WTC11 (cell line): Measurements from ENCODE around the gene TXNIP. TPM values are rescaled to one million over a fixed set of nuclear protein-coding genes. Genes with fewer than 3 reads are reported as not detected.

Experiments
- ATAC-seq: fragments of 200-7000 bp; cut with Tn5 transposase; 2 replicates; pipeline ENCODE4 v1.10.0; 2021; ENCODE audit warnings: mild to moderate bottlenecking, moderate library complexity
- CTCF ChIA-PET: fragments of 300-600 bp; sonication (Branson Sonifier 250); formaldehyde crosslinking; loops from one replicate; lab custom pipeline; 2021; ENCODE audit warnings: antibody characterized with exemption; lab: Charles Lee
- POLR2A ChIA-PET: fragments of 350-600 bp; sonication (Branson Sonifier 250); formaldehyde crosslinking; loops from one replicate; lab custom pipeline; 2021; ENCODE audit warnings: antibody characterized with exemption; lab: Charles Lee
- DNase-seq: peaks from one replicate; pipeline ENCODE4 v3.0.0; 2021; ENCODE audit warnings: low spot score
- H3K27ac Mint-ChIP-seq: 2 replicates; pipeline ENCODE4 v1.8.0; 2021; ENCODE audit warnings: mixed read lengths
- H3K27me3 Mint-ChIP-seq: 2 replicates; pipeline ENCODE4 v1.8.0; 2021; ENCODE audit warnings: low read depth, mild to moderate bottlenecking, moderate library complexity, mixed read lengths
- H3K36me3 Mint-ChIP-seq: 2 replicates; pipeline ENCODE4 v1.8.0; 2021; ENCODE audit warnings: mixed read lengths
- H3K4me1 Mint-ChIP-seq: 2 replicates; pipeline ENCODE4 v1.8.0; 2022; ENCODE audit warnings: mixed read lengths
- H3K4me3 Mint-ChIP-seq: 2 replicates; pipeline ENCODE4 v1.8.0; 2021; ENCODE audit warnings: mild to moderate bottlenecking, moderate library complexity, mixed read lengths
- H3K9me3 Mint-ChIP-seq: 2 replicates; pipeline ENCODE4 v1.8.0; 2021; ENCODE audit warnings: mixed read lengths
- CBFB ChIP-seq: sonication (generic); formaldehyde crosslinking; IDR thresholded peaks from 2 replicates; pipeline ENCODE4 v1.8.1; 2022; ENCODE audit warnings: mild to moderate bottlenecking, low read depth, missing genetic modification reagents
- ESRRA ChIP-seq: sonication (generic); formaldehyde crosslinking; IDR thresholded peaks from 2 replicates; pipeline ENCODE4 v1.8.1; 2022; ENCODE audit warnings: mild to moderate bottlenecking, missing genetic modification reagents, borderline replicate concordance
- GRHL2 ChIP-seq: fragments of 250-450 bp; sonication (Bioruptor Pico); IDR thresholded peaks from 2 replicates; pipeline ENCODE4 v1.8.0; 2022; ENCODE audit warnings: mild to moderate bottlenecking, moderate library complexity; ENCODE audit not compliant: insufficient replicate concordance, severe bottlenecking
- NFATC4 ChIP-seq: fragments of 250-450 bp; sonication (Bioruptor Pico); IDR thresholded peaks from 2 replicates; pipeline ENCODE4 v1.9.0; 2021; ENCODE audit warnings: mild to moderate bottlenecking
- NFE2L1 ChIP-seq: sonication (generic); formaldehyde crosslinking; IDR thresholded peaks from 2 replicates; pipeline ENCODE4 v1.8.1; 2023; ENCODE audit warnings: missing genetic modification reagents
- SOX15 ChIP-seq: fragments of 250-450 bp; sonication (Bioruptor Pico); IDR thresholded peaks from 2 replicates; pipeline ENCODE4 v1.9.0; 2021; ENCODE audit warnings: mild to moderate bottlenecking
- TEAD1 ChIP-seq: sonication (generic); formaldehyde crosslinking; IDR thresholded peaks from 2 replicates; pipeline ENCODE4 v1.8.0; 2022; ENCODE audit warnings: mild to moderate bottlenecking, missing genetic modification reagents
- ZBTB21 ChIP-seq: sonication (generic); formaldehyde crosslinking; IDR thresholded peaks from 2 replicates; pipeline ENCODE4 v1.8.1; 2023; ENCODE audit warnings: mild to moderate bottlenecking, missing genetic modification reagents, borderline replicate concordance
- ZNF121 ChIP-seq: sonication (generic); formaldehyde crosslinking; IDR thresholded peaks from 2 replicates; pipeline ENCODE4 v1.8.0; 2023; ENCODE audit warnings: missing genetic modification reagents
- ZNF219 ChIP-seq: sonication (generic); formaldehyde crosslinking; IDR thresholded peaks from 2 replicates; pipeline ENCODE4 v1.8.0; 2023; ENCODE audit warnings: missing genetic modification reagents, mild to moderate bottlenecking, borderline replicate concordance
- ZNF317 ChIP-seq: sonication (generic); formaldehyde crosslinking; IDR thresholded peaks from 2 replicates; pipeline ENCODE4 v1.8.1; 2023; ENCODE audit warnings: low read depth, mild to moderate bottlenecking, moderate library complexity, missing genetic modification reagents, borderline replicate concordance
- ZNF423 ChIP-seq: fragments of 250-450 bp; sonication (Bioruptor Pico); IDR thresholded peaks from 2 replicates; pipeline ENCODE4 v2.1.2; 2022; ENCODE audit warnings: mild to moderate bottlenecking, moderate library complexity
- ZNF671 ChIP-seq: fragments of 250-450 bp; sonication (Bioruptor Pico); IDR thresholded peaks from 2 replicates; pipeline ENCODE4 v1.8.0; 2021; ENCODE audit warnings: mild to moderate bottlenecking
- total RNA-seq: library from RNA; stranded (reverse); gene quantifications from 3 replicates; pipeline ENCODE4 v1.2.3, GENCODE V29; 2021
- TF ChIP-seq, protein P1 (sequence below): sonication (generic); formaldehyde crosslinking; IDR thresholded peaks from 2 replicates; pipeline ENCODE4 v1.8.0; 2023; ENCODE audit warnings: mild to moderate bottlenecking, missing genetic modification reagents
- TF ChIP-seq, protein P2 (sequence below): sonication (generic); formaldehyde crosslinking; IDR thresholded peaks from 2 replicates; pipeline ENCODE4 v1.8.1; 2022; ENCODE audit warnings: missing genetic modification reagents, borderline replicate concordance
- TF ChIP-seq, protein P3 (sequence below): sonication (generic); formaldehyde crosslinking; IDR thresholded peaks from 2 replicates; pipeline ENCODE4 v1.8.1; 2023; ENCODE audit warnings: mild to moderate bottlenecking, missing genetic modification reagents, moderate library complexity
- TF ChIP-seq, protein P4 (sequence below): fragments of 250-450 bp; sonication (Bioruptor Pico); IDR thresholded peaks from 2 replicates; pipeline ENCODE4 v1.8.0; 2021; ENCODE audit warnings: mild to moderate bottlenecking
- TF ChIP-seq, protein P5 (sequence below): fragments of 250-450 bp; sonication (Bioruptor Pico); conservative IDR thresholded peaks from 2 replicates; pipeline ENCODE4 v1.9.0; 2021; ENCODE audit warnings: mild to moderate bottlenecking
- TF ChIP-seq, protein P6 (sequence below): fragments of 250-450 bp; sonication (Bioruptor Pico); IDR thresholded peaks from 2 replicates; pipeline ENCODE4 v1.9.0; 2021; ENCODE audit warnings: mild to moderate bottlenecking
- TF ChIP-seq, protein P7 (sequence below): sonication (generic); formaldehyde crosslinking; IDR thresholded peaks from 2 replicates; pipeline ENCODE4 v1.8.1; 2022; ENCODE audit warnings: mild to moderate bottlenecking, moderate library complexity, missing genetic modification reagents
- TF ChIP-seq, protein P8 (sequence below): sonication (generic); formaldehyde crosslinking; IDR thresholded peaks from 2 replicates; pipeline ENCODE4 v1.8.1; 2023; ENCODE audit warnings: mild to moderate bottlenecking, missing genetic modification reagents, borderline replicate concordance

TXNIP gene
- total RNA-seq, 1 experiment from 2014 or later, result 56.7 TPM

DNA sequence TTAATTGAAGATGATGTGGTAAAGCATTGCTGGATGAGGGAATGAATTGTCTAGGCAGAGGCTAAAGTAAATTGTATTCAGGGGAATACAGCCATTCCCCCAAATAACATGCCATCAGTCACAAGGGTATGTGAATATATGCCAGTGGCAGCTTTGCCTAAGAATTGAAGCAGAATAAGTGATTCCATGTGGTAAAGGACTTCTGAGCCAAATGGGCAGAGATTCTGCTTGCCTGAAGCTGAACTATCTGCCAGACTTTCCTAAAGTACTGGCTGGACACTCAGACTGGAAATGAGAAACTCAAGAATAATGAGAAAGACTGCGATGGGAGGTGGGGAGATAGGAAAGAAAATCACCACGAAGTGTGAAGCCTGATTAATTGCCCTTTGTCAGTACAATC lies 40.9 kb downstream of the TXNIP start:
- Mint-ChIP-seq H3K9me3 (no peaks in the 10 kb centered on the region), H3K36me3 (no peaks in the 10 kb centered on the region), H3K27me3 (peaks cover 74% of the 10 kb centered on the region), H3K4me3 (no peak overlapping the region), H3K27ac (no peak overlapping the region), H3K4me1 (peaks cover 24% of the 10 kb centered on the region)
- ChIA-PET CTCF (no interaction called here), POLR2A (interaction anchor here (1.4 kb wide), 1 partner anchor 9 kb away, joined by 3 read pairs; the partner anchor contains the start of genes ANKRD34A and POLR3GL)
- ATAC-seq, result no peak
- TF ChIP-seq ZNF317 (no peak), ZNF121 (CRISPR knock-in tag) (no peak), SOX15 (CRISPR knock-in tag) (no peak), ZNF423 (CRISPR knock-in tag) (no peak), CBFB (CRISPR knock-in tag) (no peak), ZNF219 (no peak), GRHL2 (CRISPR knock-in tag) (no peak), NFE2L1 (CRISPR knock-in tag) (no peak), NFATC4 (CRISPR knock-in tag) (no peak), ZBTB21 (CRISPR knock-in tag) (no peak)
- TF ChIP-seq, protein P1, sequence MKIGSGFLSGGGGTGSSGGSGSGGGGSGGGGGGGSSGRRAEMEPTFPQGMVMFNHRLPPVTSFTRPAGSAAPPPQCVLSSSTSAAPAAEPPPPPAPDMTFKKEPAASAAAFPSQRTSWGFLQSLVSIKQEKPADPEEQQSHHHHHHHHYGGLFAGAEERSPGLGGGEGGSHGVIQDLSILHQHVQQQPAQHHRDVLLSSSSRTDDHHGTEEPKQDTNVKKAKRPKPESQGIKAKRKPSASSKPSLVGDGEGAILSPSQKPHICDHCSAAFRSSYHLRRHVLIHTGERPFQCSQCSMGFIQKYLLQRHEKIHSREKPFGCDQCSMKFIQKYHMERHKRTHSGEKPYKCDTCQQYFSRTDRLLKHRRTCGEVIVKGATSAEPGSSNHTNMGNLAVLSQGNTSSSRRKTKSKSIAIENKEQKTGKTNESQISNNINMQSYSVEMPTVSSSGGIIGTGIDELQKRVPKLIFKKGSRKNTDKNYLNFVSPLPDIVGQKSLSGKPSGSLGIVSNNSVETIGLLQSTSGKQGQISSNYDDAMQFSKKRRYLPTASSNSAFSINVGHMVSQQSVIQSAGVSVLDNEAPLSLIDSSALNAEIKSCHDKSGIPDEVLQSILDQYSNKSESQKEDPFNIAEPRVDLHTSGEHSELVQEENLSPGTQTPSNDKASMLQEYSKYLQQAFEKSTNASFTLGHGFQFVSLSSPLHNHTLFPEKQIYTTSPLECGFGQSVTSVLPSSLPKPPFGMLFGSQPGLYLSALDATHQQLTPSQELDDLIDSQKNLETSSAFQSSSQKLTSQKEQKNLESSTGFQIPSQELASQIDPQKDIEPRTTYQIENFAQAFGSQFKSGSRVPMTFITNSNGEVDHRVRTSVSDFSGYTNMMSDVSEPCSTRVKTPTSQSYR (CRISPR knock-in tag), result no peak
- TF ChIP-seq, protein P2, sequence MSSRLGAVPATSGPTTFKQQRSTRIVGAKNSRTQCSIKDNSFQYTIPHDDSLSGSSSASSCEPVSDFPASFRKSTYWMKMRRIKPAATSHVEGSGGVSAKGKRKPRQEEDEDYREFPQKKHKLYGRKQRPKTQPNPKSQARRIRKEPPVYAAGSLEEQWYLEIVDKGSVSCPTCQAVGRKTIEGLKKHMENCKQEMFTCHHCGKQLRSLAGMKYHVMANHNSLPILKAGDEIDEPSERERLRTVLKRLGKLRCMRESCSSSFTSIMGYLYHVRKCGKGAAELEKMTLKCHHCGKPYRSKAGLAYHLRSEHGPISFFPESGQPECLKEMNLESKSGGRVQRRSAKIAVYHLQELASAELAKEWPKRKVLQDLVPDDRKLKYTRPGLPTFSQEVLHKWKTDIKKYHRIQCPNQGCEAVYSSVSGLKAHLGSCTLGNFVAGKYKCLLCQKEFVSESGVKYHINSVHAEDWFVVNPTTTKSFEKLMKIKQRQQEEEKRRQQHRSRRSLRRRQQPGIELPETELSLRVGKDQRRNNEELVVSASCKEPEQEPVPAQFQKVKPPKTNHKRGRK, result no peak
- TF ChIP-seq, protein P3, sequence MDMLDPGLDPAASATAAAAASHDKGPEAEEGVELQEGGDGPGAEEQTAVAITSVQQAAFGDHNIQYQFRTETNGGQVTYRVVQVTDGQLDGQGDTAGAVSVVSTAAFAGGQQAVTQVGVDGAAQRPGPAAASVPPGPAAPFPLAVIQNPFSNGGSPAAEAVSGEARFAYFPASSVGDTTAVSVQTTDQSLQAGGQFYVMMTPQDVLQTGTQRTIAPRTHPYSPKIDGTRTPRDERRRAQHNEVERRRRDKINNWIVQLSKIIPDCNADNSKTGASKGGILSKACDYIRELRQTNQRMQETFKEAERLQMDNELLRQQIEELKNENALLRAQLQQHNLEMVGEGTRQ (CRISPR knock-in tag), result no peak
- TF ChIP-seq, protein P4, sequence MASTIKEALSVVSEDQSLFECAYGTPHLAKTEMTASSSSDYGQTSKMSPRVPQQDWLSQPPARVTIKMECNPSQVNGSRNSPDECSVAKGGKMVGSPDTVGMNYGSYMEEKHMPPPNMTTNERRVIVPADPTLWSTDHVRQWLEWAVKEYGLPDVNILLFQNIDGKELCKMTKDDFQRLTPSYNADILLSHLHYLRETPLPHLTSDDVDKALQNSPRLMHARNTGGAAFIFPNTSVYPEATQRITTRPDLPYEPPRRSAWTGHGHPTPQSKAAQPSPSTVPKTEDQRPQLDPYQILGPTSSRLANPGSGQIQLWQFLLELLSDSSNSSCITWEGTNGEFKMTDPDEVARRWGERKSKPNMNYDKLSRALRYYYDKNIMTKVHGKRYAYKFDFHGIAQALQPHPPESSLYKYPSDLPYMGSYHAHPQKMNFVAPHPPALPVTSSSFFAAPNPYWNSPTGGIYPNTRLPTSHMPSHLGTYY (CRISPR knock-in tag), result no peak
- TF ChIP-seq, protein P5, sequence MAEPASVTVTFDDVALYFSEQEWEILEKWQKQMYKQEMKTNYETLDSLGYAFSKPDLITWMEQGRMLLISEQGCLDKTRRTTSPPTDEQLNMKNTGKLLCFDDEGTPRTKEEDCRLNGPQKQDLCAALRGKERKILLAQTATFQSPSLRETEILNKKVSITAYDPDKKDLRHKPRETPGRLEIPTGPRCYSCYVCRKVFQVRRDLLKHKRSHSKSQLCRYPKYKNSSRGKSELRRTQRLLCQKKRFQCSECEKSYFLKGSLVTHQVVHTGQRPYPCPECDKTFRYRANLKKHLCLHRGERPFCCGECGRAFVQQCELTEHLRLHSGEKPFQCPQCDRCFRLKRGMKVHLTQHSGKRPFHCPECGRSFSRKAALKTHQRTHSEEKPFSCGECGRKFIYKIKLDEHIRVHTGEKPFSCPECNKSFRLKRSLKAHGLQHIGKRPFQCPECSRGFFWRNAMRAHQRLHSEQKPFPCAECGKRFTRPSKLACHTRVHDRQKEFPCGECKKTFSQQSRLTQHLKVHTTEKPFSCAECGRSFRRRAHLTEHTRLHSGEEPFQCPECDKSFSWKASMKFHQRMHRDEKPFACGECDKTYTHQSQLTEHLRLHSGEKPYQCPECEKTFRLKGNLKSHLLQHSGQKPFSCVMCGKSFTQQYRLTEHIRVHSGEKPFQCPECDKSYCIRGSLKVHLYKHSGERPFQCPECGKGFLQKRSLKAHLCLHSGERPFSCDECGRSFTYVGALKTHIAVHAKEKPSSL (CRISPR knock-in tag), result no peak
- DNase-seq, result no peak

DNA sequence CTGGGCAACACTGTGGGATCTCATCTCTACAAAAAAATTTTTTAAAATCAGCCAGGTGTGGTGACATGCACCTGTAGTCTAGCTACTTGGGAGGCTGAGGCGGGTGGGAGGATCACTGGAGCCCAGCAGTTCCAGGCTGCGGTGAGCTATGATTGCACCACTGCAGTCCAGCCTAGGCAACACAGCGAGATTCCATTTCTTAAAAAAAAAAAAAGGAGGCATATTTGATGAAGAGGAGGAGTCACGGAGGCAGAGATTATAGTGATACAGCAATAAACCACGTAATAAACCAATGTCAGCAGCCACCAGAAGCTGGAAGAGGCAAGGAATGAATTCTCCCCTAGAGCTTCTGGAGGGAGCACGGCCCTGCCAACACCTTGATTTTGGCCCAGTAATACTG lies 42.5 kb downstream of the TXNIP start:
- Mint-ChIP-seq H3K4me3 (no peak overlapping the region), H3K4me1 (peaks cover 15% of the 10 kb centered on the region), H3K27ac (no peak overlapping the region), H3K9me3 (no peaks in the 10 kb centered on the region), H3K27me3 (peaks cover 58% of the 10 kb centered on the region), H3K36me3 (no peaks in the 10 kb centered on the region)
- ATAC-seq, result no peak
- ChIA-PET POLR2A (interaction anchor here (1.4 kb wide), 1 partner anchor 11 kb away, joined by 3 read pairs; the partner anchor contains the start of genes ANKRD34A and POLR3GL), CTCF (interaction anchor here (0.8 to 2.1 kb wide), 2 partner anchors 54 to 62 kb away, joined by 3 to 5 read pairs; no protein-coding TSS in a partner anchor)
- no peak for DNase-seq
- TF ChIP-seq ZNF671 (CRISPR knock-in tag) (no peak), NFE2L1 (CRISPR knock-in tag) (no peak), TEAD1 (CRISPR knock-in tag) (no peak), ESRRA (no peak), SOX15 (CRISPR knock-in tag) (no peak)
- TF ChIP-seq, protein P6, sequence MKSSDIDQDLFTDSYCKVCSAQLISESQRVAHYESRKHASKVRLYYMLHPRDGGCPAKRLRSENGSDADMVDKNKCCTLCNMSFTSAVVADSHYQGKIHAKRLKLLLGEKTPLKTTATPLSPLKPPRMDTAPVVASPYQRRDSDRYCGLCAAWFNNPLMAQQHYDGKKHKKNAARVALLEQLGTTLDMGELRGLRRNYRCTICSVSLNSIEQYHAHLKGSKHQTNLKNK (CRISPR knock-in tag), result no peak
- TF ChIP-seq, protein P7, sequence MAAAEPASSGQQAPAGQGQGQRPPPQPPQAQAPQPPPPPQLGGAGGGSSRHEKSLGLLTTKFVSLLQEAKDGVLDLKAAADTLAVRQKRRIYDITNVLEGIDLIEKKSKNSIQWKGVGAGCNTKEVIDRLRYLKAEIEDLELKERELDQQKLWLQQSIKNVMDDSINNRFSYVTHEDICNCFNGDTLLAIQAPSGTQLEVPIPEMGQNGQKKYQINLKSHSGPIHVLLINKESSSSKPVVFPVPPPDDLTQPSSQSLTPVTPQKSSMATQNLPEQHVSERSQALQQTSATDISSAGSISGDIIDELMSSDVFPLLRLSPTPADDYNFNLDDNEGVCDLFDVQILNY, result no peak
- TF ChIP-seq, protein P8, sequence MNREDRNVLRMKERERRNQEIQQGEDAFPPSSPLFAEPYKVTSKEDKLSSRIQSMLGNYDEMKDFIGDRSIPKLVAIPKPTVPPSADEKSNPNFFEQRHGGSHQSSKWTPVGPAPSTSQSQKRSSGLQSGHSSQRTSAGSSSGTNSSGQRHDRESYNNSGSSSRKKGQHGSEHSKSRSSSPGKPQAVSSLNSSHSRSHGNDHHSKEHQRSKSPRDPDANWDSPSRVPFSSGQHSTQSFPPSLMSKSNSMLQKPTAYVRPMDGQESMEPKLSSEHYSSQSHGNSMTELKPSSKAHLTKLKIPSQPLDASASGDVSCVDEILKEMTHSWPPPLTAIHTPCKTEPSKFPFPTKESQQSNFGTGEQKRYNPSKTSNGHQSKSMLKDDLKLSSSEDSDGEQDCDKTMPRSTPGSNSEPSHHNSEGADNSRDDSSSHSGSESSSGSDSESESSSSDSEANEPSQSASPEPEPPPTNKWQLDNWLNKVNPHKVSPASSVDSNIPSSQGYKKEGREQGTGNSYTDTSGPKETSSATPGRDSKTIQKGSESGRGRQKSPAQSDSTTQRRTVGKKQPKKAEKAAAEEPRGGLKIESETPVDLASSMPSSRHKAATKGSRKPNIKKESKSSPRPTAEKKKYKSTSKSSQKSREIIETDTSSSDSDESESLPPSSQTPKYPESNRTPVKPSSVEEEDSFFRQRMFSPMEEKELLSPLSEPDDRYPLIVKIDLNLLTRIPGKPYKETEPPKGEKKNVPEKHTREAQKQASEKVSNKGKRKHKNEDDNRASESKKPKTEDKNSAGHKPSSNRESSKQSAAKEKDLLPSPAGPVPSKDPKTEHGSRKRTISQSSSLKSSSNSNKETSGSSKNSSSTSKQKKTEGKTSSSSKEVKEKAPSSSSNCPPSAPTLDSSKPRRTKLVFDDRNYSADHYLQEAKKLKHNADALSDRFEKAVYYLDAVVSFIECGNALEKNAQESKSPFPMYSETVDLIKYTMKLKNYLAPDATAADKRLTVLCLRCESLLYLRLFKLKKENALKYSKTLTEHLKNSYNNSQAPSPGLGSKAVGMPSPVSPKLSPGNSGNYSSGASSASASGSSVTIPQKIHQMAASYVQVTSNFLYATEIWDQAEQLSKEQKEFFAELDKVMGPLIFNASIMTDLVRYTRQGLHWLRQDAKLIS, result no peak
